ENCODE results near the gene GAPVD1.

The GAPVD1 gene

DNA sequence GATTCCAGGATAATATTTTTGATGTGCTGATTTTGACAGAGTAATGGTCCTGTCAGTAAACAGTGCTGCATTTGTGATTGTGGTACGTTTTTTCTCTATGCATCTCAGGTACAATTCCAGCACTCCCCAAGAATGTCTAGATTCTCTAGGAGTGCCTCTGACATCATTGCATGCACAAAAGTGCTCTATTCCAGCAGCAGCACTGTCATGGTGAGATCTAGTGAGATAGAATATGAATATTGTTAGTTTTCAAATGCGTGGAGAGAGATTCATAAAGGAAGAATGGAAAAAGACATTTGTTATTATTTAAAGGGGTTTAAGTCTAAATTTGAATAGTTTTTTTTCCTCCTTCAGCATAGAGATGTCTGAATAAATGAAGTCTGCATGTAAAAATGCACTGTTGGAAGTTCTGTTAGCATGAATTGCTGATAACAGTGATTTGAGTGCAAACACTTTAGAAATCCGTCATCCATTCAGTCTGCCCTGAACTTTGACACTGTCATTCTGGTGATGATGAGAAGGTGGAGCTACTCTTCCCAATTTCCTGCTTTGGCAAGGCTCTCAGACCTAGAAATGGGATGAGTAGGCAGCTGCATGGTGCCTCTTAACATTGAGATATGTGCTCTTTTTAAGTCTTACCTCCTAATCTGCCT, 84.6 kb downstream of the GAPVD1 start:
- Histone ChIP-seq H3K4me2 (ENCODE audit: low read length) (no peak overlapping the region), H3K36me3 (replicated peaks; ENCODE audit: low read depth, low read length) (peaks cover 49% of the 10 kb centered on the region)

DNA sequence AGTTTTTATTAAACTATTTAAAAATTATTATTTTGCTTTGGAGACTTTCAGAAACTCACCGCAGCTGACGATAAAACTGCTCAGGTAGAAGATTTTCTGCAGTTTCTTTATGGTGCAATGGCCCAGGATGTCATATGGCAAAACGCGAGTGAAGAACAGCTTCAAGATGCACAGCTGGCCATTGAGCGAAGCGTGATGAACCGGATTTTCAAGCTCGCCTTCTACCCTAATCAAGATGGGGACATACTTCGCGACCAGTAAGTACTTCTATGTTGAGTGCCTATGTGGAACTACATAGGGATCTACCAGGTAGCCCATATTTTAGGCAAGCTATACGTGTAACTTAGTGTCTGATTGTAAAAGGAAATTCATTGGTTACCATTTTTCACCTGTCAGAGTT, 94.0 kb downstream of the GAPVD1 start:
- H3K27me3 ChIP-seq (ENCODE audit: low read depth, low read length) = no peaks in the 10 kb centered on the region
- peaks cover 36% of the 10 kb centered on the region for H3K36me3 ChIP-seq (replicated peaks; ENCODE audit: low read depth, low read length)
- H3K4me1 ChIP-seq (ENCODE audit: low read length) = peaks cover 7% of the 10 kb centered on the region
- H3K4me2 ChIP-seq (ENCODE audit: low read length) = no peak overlapping the region
- H3K9me3 ChIP-seq (ENCODE audit: insufficient read depth, low read length) = no peaks in the 10 kb centered on the region
- H2AFZ ChIP-seq (ENCODE audit: low read depth, low read length) = no peak overlapping the region
- H3K79me2 ChIP-seq (ENCODE audit: low read length) = no peaks in the 10 kb centered on the region
- H3K27ac ChIP-seq (ENCODE audit: low read length) = no peak overlapping the region
- no peak overlapping the region for H3K4me3 ChIP-seq (ENCODE audit: low read length)
- no peak for TF ChIP-seq EZH2phosphoT487 (IDR thresholded peaks at IDR 0.05; ENCODE audit: low read depth)
- TF ChIP-seq, protein P1, sequence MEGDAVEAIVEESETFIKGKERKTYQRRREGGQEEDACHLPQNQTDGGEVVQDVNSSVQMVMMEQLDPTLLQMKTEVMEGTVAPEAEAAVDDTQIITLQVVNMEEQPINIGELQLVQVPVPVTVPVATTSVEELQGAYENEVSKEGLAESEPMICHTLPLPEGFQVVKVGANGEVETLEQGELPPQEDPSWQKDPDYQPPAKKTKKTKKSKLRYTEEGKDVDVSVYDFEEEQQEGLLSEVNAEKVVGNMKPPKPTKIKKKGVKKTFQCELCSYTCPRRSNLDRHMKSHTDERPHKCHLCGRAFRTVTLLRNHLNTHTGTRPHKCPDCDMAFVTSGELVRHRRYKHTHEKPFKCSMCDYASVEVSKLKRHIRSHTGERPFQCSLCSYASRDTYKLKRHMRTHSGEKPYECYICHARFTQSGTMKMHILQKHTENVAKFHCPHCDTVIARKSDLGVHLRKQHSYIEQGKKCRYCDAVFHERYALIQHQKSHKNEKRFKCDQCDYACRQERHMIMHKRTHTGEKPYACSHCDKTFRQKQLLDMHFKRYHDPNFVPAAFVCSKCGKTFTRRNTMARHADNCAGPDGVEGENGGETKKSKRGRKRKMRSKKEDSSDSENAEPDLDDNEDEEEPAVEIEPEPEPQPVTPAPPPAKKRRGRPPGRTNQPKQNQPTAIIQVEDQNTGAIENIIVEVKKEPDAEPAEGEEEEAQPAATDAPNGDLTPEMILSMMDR (IDR thresholded peaks at IDR 0.05; ENCODE audit: low read depth, low read length) = no peak
- H3K9ac ChIP-seq (ENCODE audit: low read length) = no peak overlapping the region
- peaks cover 2% of the 10 kb centered on the region; the same call in 1 of the 2 replicates for H4K20me1 ChIP-seq (ENCODE audit: insufficient read depth, low read length)

More for the DNA sequence above, 84.6 kb downstream of the GAPVD1 start:
- Histone ChIP-seq H2AFZ (ENCODE audit: low read depth, low read length) (no peak overlapping the region), H3K4me3 (ENCODE audit: low read length) (no peak overlapping the region), H3K27me3 (ENCODE audit: low read depth, low read length) (no peaks in the 10 kb centered on the region), H3K79me2 (ENCODE audit: low read length) (no peaks in the 10 kb centered on the region), H3K27ac (ENCODE audit: low read length) (no peak overlapping the region), H3K4me1 (ENCODE audit: low read length) (no peaks in the 10 kb centered on the region), H4K20me1 (ENCODE audit: insufficient read depth, low read length) (no peaks in the 10 kb centered on the region), H3K9me3 (ENCODE audit: insufficient read depth, low read length) (no peaks in the 10 kb centered on the region), H3K9ac (ENCODE audit: low read length) (no peak overlapping the region)
- TF ChIP-seq, protein P1 (IDR thresholded peaks at IDR 0.05; ENCODE audit: low read depth, low read length) = no peak
- TF ChIP-seq EZH2phosphoT487 (IDR thresholded peaks at IDR 0.05; ENCODE audit: low read depth) = no peak

DNA sequence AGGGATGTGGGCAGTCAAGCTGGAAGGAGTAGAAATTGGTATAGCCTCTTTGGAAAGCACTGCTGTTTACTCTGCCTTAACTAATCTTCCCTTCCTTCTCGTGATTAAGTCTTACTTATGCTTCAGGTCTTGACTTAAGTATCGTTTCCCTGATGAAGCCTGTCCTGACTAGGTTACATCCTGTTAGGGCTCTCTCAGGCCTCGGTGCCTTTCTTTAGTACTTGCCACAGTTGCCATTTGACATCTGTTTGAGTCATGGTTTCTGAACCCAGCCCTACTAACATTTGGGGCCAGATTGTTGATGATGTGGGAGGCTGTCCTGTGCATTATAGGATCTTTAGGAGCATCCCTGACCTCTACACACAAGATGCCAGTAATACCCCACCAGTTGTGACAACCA, 94.4 kb downstream of the GAPVD1 start:
- Histone ChIP-seq H3K79me2 (ENCODE audit: low read length) (no peaks in the 10 kb centered on the region), H3K4me3 (ENCODE audit: low read length) (no peak overlapping the region), H3K4me1 (ENCODE audit: low read length) (peaks cover 12% of the 10 kb centered on the region), H3K27ac (ENCODE audit: low read length) (no peak overlapping the region), H2AFZ (ENCODE audit: low read depth, low read length) (no peak overlapping the region), H3K9ac (ENCODE audit: low read length) (no peak overlapping the region), H3K9me3 (ENCODE audit: insufficient read depth, low read length) (no peaks in the 10 kb centered on the region), H4K20me1 (ENCODE audit: insufficient read depth, low read length) (peaks cover 2% of the 10 kb centered on the region; the same call in 1 of the 2 replicates), H3K36me3 (replicated peaks; ENCODE audit: low read depth, low read length) (peaks cover 35% of the 10 kb centered on the region), H3K4me2 (ENCODE audit: low read length) (no peak overlapping the region), H3K27me3 (ENCODE audit: low read depth, low read length) (no peaks in the 10 kb centered on the region)
- TF ChIP-seq, protein P1 (IDR thresholded peaks at IDR 0.05; ENCODE audit: low read depth, low read length) = no peak
- no peak for TF ChIP-seq EZH2phosphoT487 (IDR thresholded peaks at IDR 0.05; ENCODE audit: low read depth)

DNA sequence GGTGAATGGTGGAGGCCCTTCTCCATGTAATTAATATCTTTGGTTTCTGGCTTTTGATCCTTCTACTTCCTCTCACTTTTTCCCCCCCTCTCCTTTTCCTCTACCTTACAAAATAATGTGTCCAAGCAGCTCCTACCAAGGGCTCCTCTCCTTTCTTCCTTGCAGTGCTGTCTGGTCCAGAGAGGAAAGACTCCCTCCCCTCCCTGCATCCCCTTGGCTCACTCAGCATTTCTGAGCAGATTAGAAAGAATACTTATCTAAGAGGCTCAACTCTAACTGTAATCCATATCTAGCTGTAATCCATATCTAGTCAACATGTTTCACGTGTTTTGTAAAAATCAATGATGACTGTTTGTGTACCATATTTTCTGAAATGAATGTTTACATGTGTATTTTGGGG, 97.4 kb downstream of the GAPVD1 start:
- no peaks in the 10 kb centered on the region for H3K79me2 ChIP-seq (ENCODE audit: low read length)
- TF ChIP-seq, protein P1 (IDR thresholded peaks at IDR 0.05; ENCODE audit: low read depth, low read length) = no peak
- TF ChIP-seq EZH2phosphoT487 (IDR thresholded peaks at IDR 0.05; ENCODE audit: low read depth) = no peak
- no peaks in the 10 kb centered on the region for H3K9me3 ChIP-seq (ENCODE audit: insufficient read depth, low read length)
- H3K4me3 ChIP-seq (ENCODE audit: low read length) = no peak overlapping the region
- no peak overlapping the region for H3K9ac ChIP-seq (ENCODE audit: low read length)
- no peak overlapping the region for H3K4me2 ChIP-seq (ENCODE audit: low read length)
- H3K27me3 ChIP-seq (ENCODE audit: low read depth, low read length) = no peaks in the 10 kb centered on the region
- H3K36me3 ChIP-seq (replicated peaks; ENCODE audit: low read depth, low read length) = peaks cover 53% of the 10 kb centered on the region
- no peak overlapping the region for H3K27ac ChIP-seq (ENCODE audit: low read length)
- peaks cover 2% of the 10 kb centered on the region; the same call in 1 of the 2 replicates for H4K20me1 ChIP-seq (ENCODE audit: insufficient read depth, low read length)
- no peak overlapping the region for H2AFZ ChIP-seq (ENCODE audit: low read depth, low read length)
- peaks cover 12% of the 10 kb centered on the region for H3K4me1 ChIP-seq (ENCODE audit: low read length)
